Heart left ventricle (tissue), 16 donors: Measurements from ENCODE around the gene TTLL11. TPM values are rescaled to one million over a fixed set of nuclear protein-coding genes. Genes with fewer than 3 reads are reported as not detected.

Experiments used
- ATAC-seq, 4 donors: fragments of 200-7000 bp; cut with Tn5 transposase; one replicate each; pipeline ENCODE4 v1.9.1; 2020 to 2022; ENCODE audit warnings: moderate library complexity in 4 of 4, mild to moderate bottlenecking in 3 of 4, moderate number of reproducible peaks in 1 of 4
- DNase-seq, 5 donors: peaks; one replicate each; pipeline ENCODE4 v3.0.0-alpha.2; 2020
- H3K27ac ChIP-seq, 12 donors: fragments of 200-600 bp; sonication (generic) in 4 of 12; one replicate each; pipeline versions ENCODE4 v1.5.0 to v1.8.0; 2016 to 2022; ENCODE audit warnings: mild to moderate bottlenecking in 2 of 12
- H3K27me3 ChIP-seq, 9 donors: fragments of 200-600 bp; sonication (generic) in 2 of 9; one replicate each; pipeline versions ENCODE4 v1.5.1 to v1.8.0; 2016 to 2022; ENCODE audit warnings: mild to moderate bottlenecking in 3 of 9
- H3K36me3 ChIP-seq, 9 donors: fragments of 200-600 bp; sonication (generic) in 2 of 9; one replicate each; pipeline versions ENCODE4 v1.5.0 to v1.8.0; 2018 to 2022; ENCODE audit warnings: mild to moderate bottlenecking in 2 of 9
- H3K4me1 ChIP-seq, 12 donors: fragments of 200-600 bp; sonication (generic) in 4 of 12; one replicate each; pipeline versions ENCODE4 v1.5.0 to v1.8.0; 2016 to 2022; ENCODE audit warnings: mild to moderate bottlenecking in 3 of 12
- H3K4me3 ChIP-seq, 12 donors: fragments of 200-600 bp; sonication (generic) in 4 of 12; one replicate each; pipeline versions ENCODE4 v1.5.0 to v1.8.0; 2017 to 2022; ENCODE audit warnings: mild to moderate bottlenecking in 9 of 12, moderate library complexity in 4 of 12
- H3K9me3 ChIP-seq, 12 donors: fragments of 200-600 bp; sonication (generic) in 4 of 12; one replicate each; pipeline versions ENCODE4 v1.5.0 to v1.8.0; 2016 to 2022; ENCODE audit warnings: mild to moderate bottlenecking in 1 of 12
- POLR2A ChIP-seq, 2 donors: fragments of 450-650 bp; IDR thresholded peaks; one replicate each; pipeline ENCODE4 v1.6.1; 2017; ENCODE audit warnings: antibody characterized with exemption in 2 of 2, mild to moderate bottlenecking in 2 of 2, moderate library complexity in 2 of 2
- WGBS, 4 donors: extraction: QIAGEN DNeasy Blood & Tissue Kit in 2 of 4; methylation state at CpG; one replicate each; pipeline versions ENCODE4 v1.1.5 to v1.1.7; 2013 to 2018; 5-methylcytosine and 5-hydroxymethylcytosine counted together
- intact Hi-C, 10 donors: fragments of 100-400 bp; cut with DNase I; formaldehyde crosslinking; loops; one replicate each; pipeline versions ENCODE4 v1.11.1 to v1.14.2; 2022
- polyA plus RNA-seq, 2 donors: library from polyadenylated mRNA; stranded (reverse); fragments of 200-250 nt; gene quantifications; one replicate each; pipeline ENCODE4 v1.2.3, GENCODE V29; 2013
- total RNA-seq, 9 donors: library from RNA; depleted of rRNA in 2 of 9; stranded (reverse); fragments of >200 nt in 2 of 9; fragmentation: NEBNext Ultra II Directional in 3 of 9; extraction: Animal tissue kit (Norgen Biotek cat#: 25700) in 3 of 9; gene quantifications; one replicate each; pipeline versions ENCODE4 v1.1.0 to v1.2.4, GENCODE V29; 2016 to 2023
- TF ChIP-seq, protein P1 (sequence below), 12 donors: fragments of 200-600 bp; sonication (generic) in 4 of 12; IDR thresholded peaks; one replicate each; pipeline versions ENCODE4 v1.5.0 to v1.8.0; 2018 to 2022; ENCODE audit warnings: antibody characterized with exemption in 12 of 12, mild to moderate bottlenecking in 5 of 12
- donor health status: ischemic (EF 13 %, LVEDD 7.1; RV severe dilation, severe dysfunction).
- donor health status: healthy with polysubstance abuse.
- donor health status: DM: no; HTN: yes; CAD: no.
- donor health status: DM: no; HTN: no; CAD: no.
- donor health status: ischemic (EF 25% LVEDD 6.9; RV normal size, moderate dysfunction).
- donor health status: ischemic (EF 25% LVEDD 5.7; RV mildly dilated, moderate dysfunction).
- donor health status: healthy.
- donor health status: DM: yes; HTN: yes; CAD: no.
- donor health status: ischemic (EF 35%, LVEDD 5.7; RV mildly dilated, moderate dysfunction).
- donor health status: nonischemic (EF 11% LVEDD 7.7; RV severe dilation, severe dysfunction).
- donor health status: DM: yes; HTN: yes; CAD: no.
- donor health status: PGD.
- donor health status: ischemic (EF 29% LVEDD 5.4; RV normal size, mild dysfunction).
- donor health status: nonischemic (EF 23%, LVEDD 6.1; RV moderate dilation, normal function).

TTLL11 gene
- total and polyA plus RNA-seq, 11 donors, result 2.7 to 10.9 (median 7.9) TPM

DNA sequence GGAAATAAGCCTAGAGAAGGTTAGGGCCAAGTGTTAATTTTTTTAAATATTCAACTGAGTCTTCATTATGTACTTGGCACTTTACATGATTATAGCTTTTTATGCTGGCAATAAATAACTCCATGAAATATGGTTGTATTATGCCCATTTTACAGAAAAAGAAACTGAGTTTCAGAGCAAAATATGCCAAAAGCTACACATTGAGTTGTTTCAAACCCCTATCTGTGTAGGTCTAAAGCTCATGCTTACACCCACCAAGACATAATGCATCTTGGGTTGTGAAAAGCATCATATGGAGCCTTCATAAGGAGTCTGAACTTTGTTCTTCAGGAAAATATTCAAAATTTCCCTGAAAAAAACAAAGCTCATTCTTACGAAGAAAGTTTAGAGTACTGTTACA is 14.6 kb downstream of the TTLL11 start:
- H3K27me3 ChIP-seq, result no peaks in the 10 kb centered on the region
- no peak for DNase-seq
- H3K4me1 ChIP-seq, result peaks cover 0 to 22% (median 11%) of the 10 kb centered on the region in 12 donors
- no peak overlapping the region for H3K4me3 ChIP-seq
- intact Hi-C loops, result no loop called here
- ATAC-seq, result no peak
- peaks cover 0 to 21% (median 5%) of the 10 kb centered on the region in 12 donors for H3K9me3 ChIP-seq
- WGBS, 4 donors, result 50 to 96% (median 93%) methylated on average over 1 of the region's 1 CpG
- TF ChIP-seq, protein P1, sequence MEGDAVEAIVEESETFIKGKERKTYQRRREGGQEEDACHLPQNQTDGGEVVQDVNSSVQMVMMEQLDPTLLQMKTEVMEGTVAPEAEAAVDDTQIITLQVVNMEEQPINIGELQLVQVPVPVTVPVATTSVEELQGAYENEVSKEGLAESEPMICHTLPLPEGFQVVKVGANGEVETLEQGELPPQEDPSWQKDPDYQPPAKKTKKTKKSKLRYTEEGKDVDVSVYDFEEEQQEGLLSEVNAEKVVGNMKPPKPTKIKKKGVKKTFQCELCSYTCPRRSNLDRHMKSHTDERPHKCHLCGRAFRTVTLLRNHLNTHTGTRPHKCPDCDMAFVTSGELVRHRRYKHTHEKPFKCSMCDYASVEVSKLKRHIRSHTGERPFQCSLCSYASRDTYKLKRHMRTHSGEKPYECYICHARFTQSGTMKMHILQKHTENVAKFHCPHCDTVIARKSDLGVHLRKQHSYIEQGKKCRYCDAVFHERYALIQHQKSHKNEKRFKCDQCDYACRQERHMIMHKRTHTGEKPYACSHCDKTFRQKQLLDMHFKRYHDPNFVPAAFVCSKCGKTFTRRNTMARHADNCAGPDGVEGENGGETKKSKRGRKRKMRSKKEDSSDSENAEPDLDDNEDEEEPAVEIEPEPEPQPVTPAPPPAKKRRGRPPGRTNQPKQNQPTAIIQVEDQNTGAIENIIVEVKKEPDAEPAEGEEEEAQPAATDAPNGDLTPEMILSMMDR (IDR thresholded peaks at IDR 0.05), result no peak
- TF ChIP-seq POLR2A (IDR thresholded peaks at IDR 0.05), result no peak
- H3K27ac ChIP-seq, result peak overlapping the region in 1 of 12 donors; percentile 72
- H3K36me3 ChIP-seq, result no peaks in the 10 kb centered on the region

DNA sequence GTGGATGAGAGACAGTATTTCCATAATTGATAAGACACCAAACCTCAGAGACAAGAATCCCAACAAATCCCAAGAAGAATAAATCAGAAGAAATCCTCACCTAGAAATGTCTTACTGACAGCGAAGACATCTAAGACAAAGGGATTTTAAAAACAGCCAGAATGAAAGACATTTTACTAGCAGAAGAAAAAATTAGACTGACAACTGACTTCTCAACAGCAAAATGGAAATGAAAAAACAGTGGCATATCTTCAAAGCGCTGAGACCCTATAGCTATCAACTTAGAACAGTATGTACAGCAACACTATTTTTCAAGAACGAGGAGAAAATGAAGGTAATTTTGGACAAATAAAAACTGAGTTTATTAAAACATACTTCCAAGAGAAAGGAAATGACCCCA is 16.3 kb downstream of the TTLL11 start:
- 90 to 99% (median 96%) methylated on average over 3 of the region's 3 CpGs for WGBS, 4 donors
- peaks cover 0 to 22% (median 11%) of the 10 kb centered on the region in 12 donors for H3K4me1 ChIP-seq
- no peak for ATAC-seq
- TF ChIP-seq, protein P1 (IDR thresholded peaks at IDR 0.05), result no peak
- TF ChIP-seq POLR2A (IDR thresholded peaks at IDR 0.05), result no peak
- peak overlapping the region in 3 of 12 donors; percentile 76 to 84 (median 83) for H3K27ac ChIP-seq
- DNase-seq, result no peak
- peaks cover 0 to 21% (median 5%) of the 10 kb centered on the region in 12 donors for H3K9me3 ChIP-seq
- intact Hi-C loops, result no loop called here
- no peaks in the 10 kb centered on the region for H3K27me3 ChIP-seq
- H3K36me3 ChIP-seq, result no peaks in the 10 kb centered on the region
- no peak overlapping the region for H3K4me3 ChIP-seq

DNA sequence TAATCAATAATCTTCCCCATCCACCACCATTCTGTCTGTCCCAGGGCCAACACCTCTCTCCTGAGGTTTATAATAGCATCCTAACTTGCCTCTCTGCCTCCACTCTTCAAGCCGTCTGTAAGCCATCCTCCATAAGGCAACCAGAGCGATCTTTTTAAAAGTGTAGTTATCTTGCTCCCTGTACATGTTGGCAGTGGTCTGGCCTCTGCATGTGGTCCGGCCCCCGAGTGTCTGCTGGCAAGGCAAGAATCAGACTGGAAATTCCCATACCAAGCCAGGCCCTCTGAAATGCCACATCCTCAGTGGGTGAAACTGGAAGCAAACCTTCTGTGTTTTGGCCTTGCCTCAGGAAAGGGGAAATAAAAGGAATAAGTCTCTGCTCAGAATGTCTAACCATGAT is 17.0 kb downstream of the TTLL11 start:
- peak; percentile 77 to 86 (median 83) for ATAC-seq
- no peak for TF ChIP-seq POLR2A (IDR thresholded peaks at IDR 0.05)
- TF ChIP-seq, protein P1 (IDR thresholded peaks at IDR 0.05), result no peak
- Histone ChIP-seq H3K4me1 (peaks cover 0 to 23% (median 11%) of the 10 kb centered on the region in 12 donors), H3K4me3 (no peak overlapping the region), H3K27me3 (no peaks in the 10 kb centered on the region), H3K9me3 (peaks cover 0 to 21% (median 5%) of the 10 kb centered on the region in 12 donors), H3K36me3 (no peaks in the 10 kb centered on the region), H3K27ac (peak overlapping the region in 9 of 12 donors; percentile 6 to 84 (median 67))
- intact Hi-C loops, result no loop called here
- 37 to 62% (median 53%) methylated on average over 3 to 4 of the region's 4 CpGs for WGBS, 4 donors
- DNase-seq, result peak in 3 of 5 donors; percentile 43 to 58 (median 49)

DNA sequence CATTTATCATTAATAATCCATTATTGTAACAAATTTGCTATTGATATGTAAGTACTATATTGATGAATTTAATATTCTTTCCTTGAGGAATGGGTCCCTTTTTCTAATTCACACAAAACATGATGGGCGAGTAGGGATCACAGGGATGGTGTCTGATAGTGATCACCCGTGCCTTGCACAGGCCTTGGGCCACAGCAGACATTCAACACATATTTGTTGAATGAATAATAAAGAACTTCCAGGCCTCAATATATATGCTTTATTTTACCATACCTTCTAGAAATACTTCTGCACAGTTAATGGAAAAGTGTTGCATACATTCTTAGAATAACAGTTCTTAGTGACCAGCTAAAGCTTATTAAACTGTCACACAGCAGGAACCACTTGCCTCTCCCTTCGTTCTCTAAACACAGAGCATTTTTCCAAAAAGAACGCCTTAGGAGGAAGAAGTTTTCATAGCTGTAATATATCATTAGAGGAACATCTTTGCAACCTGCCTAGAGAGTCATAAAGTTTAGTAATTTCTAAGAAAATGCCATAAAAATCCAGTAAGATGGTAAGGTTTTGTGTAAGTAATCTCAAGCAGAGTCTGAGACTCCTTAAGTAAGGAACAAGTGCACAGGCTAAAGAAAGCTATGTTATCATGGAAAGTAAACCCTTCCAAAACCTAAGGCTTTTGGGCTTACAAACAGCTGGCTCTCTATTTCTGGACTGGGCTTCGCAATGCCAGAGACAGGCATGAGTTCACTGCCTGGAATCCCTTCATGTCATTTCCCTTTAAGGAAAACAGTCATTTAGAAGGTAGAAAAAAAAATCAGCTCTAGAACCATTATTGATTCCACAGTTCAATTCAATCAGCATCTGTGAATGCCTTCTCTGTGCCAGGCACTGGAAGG is 17.7 kb downstream of the TTLL11 start:
- Histone ChIP-seq H3K36me3 (no peaks in the 10 kb centered on the region), H3K4me1 (peaks cover 0 to 29% (median 11%) of the 10 kb centered on the region in 12 donors), H3K4me3 (no peak overlapping the region), H3K27ac (peak overlapping the region in 9 of 12 donors; percentile 6 to 84 (median 67)), H3K9me3 (peaks cover 0 to 21% (median 5%) of the 10 kb centered on the region in 12 donors), H3K27me3 (no peaks in the 10 kb centered on the region)
- TF ChIP-seq, protein P1 (IDR thresholded peaks at IDR 0.05), result no peak
- no peak for TF ChIP-seq POLR2A (IDR thresholded peaks at IDR 0.05)
- 77 to 83% (median 82%) methylated on average over 5 of the region's 5 CpGs for WGBS, 4 donors
- intact Hi-C loops, result no loop called here
- ATAC-seq (peak in 2 of 4 donors; percentile 57 to 65), DNase-seq (no peak)
